ENCODE measurements around the gene KCNQ2. TPM values are rescaled to one million over a fixed set of nuclear protein-coding genes. Genes with fewer than 3 reads are reported as not detected.

The KCNQ2 gene
- total RNA-seq, 1 donor from 2014 or later: 14.6 TPM

DNA sequence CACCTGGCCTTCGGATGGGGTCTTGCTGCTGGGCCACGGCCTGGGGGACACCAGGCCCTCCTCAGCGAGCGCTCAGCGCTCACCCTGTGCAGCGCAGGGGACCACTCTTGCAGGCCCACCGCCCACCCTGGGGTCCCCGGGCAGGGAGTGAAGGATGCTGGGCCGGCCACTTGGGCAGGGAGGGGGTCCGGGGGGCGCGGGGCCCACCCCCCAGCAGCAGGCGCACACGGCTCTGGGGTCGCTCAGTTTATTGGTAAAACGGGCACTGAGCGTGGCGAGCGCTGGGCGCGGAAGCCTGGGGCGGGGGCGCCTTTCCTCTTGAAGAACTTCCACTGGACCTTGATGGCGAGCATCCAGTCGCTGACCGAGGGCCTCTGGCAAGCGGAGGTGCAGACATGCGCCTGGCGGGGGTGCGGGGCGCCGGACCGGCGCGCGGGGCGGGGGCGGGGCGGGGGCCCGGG is 15.4 kb upstream of the KCNQ2 start:
- TF ChIP-seq CTCF (IDR thresholded peaks at IDR 0.05; ENCODE audit: unreplicated experiment): no peak

DNA sequence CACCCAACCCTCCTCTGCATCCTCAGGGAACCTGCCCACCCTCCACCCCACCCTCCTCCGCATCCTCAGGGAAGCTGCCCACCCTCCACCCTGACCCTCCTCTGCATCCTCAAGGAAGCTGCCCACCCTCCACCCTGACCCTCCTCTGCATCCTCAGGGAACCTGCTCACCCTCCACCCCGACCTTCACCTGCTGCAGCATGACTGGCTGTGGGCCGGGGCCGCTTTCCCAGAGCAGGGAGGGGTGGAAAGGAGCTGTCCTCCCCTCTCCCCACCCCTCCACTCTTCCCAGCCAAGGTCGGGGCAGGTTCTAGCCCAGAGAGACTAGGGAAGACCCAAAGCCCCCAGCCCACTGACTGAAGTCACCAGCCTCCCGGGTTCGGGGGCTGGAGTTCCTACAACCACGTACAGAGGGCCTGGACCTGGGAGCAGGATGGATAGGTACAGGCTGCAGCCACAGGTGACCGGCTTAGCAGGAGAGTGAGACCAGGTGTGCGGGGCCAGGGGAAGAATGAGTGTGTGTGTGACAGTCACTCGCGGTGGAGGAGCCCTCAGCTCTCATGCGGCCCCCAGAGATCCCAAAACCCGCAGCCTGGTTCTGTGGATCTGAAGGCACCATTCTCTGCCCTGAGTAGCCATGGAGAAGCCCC is 14.8 kb upstream of the KCNQ2 start:
- H3K9me3 Mint-ChIP-seq (ENCODE audit: low read depth): peaks cover under 1% of the 10 kb centered on the region
- H3K27me3 Mint-ChIP-seq: peaks cover 38% of the 10 kb centered on the region
- H3K4me1 Mint-ChIP-seq (ENCODE audit: low read depth): no peaks in the 10 kb centered on the region
- H3K27ac Mint-ChIP-seq: no peak overlapping the region
- no peaks in the 10 kb centered on the region for H3K36me3 Mint-ChIP-seq (ENCODE audit: insufficient read depth)
- DNase-seq (ENCODE audit: low spot score, unreplicated experiment): no peak
- no peak overlapping the region for H3K4me3 Mint-ChIP-seq (ENCODE audit: low read depth)
- TF ChIP-seq CTCF (IDR thresholded peaks at IDR 0.05; ENCODE audit: unreplicated experiment): no peak

More for the DNA sequence above, 15.4 kb upstream of the KCNQ2 start:
- Mint-ChIP-seq H3K36me3 (ENCODE audit: insufficient read depth) (no peaks in the 10 kb centered on the region), H3K27ac (no peak overlapping the region), H3K9me3 (ENCODE audit: low read depth) (peaks cover 4% of the 10 kb centered on the region), H3K27me3 (peaks cover 33% of the 10 kb centered on the region), H3K4me1 (ENCODE audit: low read depth) (no peaks in the 10 kb centered on the region), H3K4me3 (ENCODE audit: low read depth) (no peak overlapping the region)
- no peak for DNase-seq (ENCODE audit: low spot score, unreplicated experiment)

GRCh38 chr20:63486300-63486855 is 13.9 kb upstream of the KCNQ2 start:
- H3K27me3 Mint-ChIP-seq: peaks cover 41% of the 10 kb centered on the region
- TF ChIP-seq CTCF (IDR thresholded peaks at IDR 0.05; ENCODE audit: unreplicated experiment): no peak
- DNase-seq (ENCODE audit: low spot score, unreplicated experiment): no peak
- no peak overlapping the region for H3K27ac Mint-ChIP-seq
- no peak overlapping the region for H3K4me3 Mint-ChIP-seq (ENCODE audit: low read depth)
- no peaks in the 10 kb centered on the region for H3K36me3 Mint-ChIP-seq (ENCODE audit: insufficient read depth)
- no peaks in the 10 kb centered on the region for H3K4me1 Mint-ChIP-seq (ENCODE audit: low read depth)
- H3K9me3 Mint-ChIP-seq (ENCODE audit: low read depth): no peaks in the 10 kb centered on the region

- TF ChIP-seq CTCF (IDR thresholded peaks at IDR 0.05; ENCODE audit: unreplicated experiment): no peak
- H3K4me3 Mint-ChIP-seq (ENCODE audit: low read depth): no peak overlapping the region
- H3K4me1 Mint-ChIP-seq (ENCODE audit: low read depth): no peaks in the 10 kb centered on the region
- H3K27me3 Mint-ChIP-seq: peaks cover 43% of the 10 kb centered on the region
- no peak for DNase-seq (ENCODE audit: low spot score, unreplicated experiment)
- H3K27ac Mint-ChIP-seq: no peak overlapping the region
- no peaks in the 10 kb centered on the region for H3K9me3 Mint-ChIP-seq (ENCODE audit: low read depth)
- no peaks in the 10 kb centered on the region for H3K36me3 Mint-ChIP-seq (ENCODE audit: insufficient read depth)
Measured at GRCh38 chr20:63484651-63485403, 12.4 kb upstream of the KCNQ2 start.

- Mint-ChIP-seq H3K4me1 (ENCODE audit: low read depth) (no peaks in the 10 kb centered on the region), H3K9me3 (ENCODE audit: low read depth) (no peaks in the 10 kb centered on the region), H3K4me3 (ENCODE audit: low read depth) (no peak overlapping the region), H3K36me3 (ENCODE audit: insufficient read depth) (no peaks in the 10 kb centered on the region), H3K27me3 (peaks cover 40% of the 10 kb centered on the region), H3K27ac (no peak overlapping the region)
- DNase-seq (ENCODE audit: low spot score, unreplicated experiment): no peak
- TF ChIP-seq CTCF (IDR thresholded peaks at IDR 0.05; ENCODE audit: unreplicated experiment): no peak
Measured at GRCh38 chr20:63484236-63484635, 11.8 kb upstream of the KCNQ2 start.
